ENCODE measurements around the gene RGS3.
A peak's percentile ranks its signal among the peaks of the same experiment; 100 is the strongest.

RGS3 gene

DNA sequence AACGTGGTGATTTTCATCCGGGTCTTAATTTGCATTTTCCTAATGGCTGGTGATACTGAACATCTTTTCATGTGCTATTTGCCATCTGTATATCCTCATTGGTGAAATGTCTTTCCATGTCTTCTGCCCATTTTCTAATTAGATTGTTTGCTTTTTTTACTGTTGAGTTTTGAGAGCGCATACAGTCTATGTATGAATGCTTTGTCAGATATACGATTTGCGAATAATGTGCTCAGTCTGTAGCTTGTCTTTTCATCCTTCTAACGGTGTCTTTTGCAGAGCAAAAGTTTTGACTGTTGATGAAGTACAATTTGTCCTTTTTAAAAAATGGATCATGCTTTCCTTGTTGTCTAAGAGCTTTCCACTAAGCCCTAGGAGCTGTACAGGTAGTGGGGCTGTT, 143.0 kb downstream of the RGS3 start:
- no peak for DNase-seq

- DNase-seq, result no peak
Observed at GRCh38 chr9:113608082-113608685, 144.7 kb downstream of the RGS3 start.

DNA sequence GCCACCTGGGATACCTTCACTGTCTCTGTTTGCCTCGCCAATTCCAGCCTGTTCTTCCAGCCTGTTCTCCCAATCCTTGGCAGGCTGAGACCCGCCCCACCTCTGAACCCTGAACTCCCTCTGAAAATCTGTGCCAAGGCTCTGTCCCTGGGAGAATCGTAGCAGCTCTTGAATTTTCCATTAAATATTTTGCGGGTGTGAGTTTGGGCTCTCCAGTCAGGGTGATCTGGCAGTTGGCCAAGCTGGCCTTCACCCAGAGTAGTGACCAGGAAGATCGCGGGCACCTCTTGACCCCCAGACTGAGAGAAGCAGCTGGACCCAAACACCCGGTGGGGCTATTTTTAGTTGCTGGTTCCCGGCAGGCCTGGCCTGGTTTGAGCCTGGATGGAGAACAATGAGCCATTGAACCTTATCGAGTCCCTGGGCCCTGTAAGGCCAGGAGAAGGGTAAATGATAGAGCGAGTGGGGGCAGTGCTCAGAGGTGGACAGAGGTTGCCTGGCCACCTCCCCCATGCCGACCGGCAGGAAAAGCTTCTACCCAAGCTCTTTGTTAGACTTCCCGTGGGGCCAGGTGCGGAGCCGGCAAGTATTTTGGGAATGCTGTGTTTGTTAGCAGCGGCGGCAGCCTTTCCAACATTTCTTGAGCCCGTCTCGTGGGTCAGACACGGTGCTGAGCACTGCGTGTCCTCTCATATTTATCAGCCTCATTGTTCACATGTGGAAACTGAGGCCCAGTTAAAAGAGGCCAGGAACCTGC, 146.2 kb downstream of the RGS3 start:
- no peak for DNase-seq

DNA sequence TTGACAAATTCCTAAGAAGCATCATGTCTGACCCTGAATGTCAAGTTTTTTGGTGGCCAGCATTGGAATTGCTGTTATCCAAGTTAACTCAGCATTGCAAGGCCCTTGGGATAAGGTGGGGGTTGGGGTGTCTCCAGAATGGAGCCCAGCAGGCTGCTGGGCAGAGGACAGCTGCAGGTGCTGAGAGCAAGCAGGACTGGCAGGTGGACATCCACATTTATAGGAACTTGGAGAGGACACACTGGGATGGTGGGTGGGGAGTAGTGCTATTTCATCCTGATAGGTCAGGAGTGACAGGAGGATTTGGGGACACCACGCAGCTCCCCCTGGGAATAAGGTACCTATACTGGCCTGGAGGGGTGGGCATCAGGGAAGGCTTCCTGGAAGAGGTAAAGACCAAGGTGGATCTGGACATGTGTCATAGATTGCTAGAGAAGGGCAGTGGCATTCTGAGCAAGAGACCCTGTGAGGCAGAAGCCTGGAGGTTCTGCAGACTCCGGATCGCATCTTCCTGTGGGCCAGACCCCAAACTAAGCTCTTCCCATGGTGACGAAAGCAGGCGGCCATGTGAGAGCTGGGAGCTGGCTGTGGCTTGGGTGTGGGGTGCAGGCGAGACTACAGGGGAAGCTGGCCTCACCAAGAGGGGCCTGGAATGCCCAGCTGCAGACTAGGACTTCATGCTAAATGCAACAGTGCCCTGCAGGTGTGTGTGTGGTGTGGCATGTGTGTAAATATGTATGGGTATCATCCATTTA, 148.1 kb downstream of the RGS3 start:
- DNase-seq, result no peak

DNA sequence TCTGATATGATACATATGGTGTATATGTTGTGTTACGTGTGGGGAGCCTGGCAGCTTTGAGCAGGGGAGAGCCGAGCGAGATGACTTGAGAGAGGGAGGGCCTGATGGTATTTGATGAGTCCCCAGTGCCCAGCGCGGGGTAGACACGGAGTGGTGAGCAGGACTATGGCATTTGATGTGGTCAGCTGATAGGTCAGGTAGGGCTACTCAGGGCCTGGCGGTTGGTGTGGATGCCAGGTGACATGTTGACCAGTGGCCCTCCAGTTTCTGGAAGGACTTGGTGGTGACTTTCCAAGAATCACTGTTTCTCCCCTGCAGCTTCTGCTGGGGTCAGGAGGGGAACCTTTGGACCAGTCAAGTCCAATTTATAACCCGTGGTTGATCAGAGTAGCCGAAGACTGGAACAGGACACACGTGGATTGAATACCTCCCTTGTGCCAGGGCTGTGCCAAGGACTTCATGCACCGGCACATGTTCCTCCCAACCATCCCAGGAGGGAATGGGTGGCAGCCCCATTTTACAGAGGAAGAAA, 148.8 kb downstream of the RGS3 start:
- DNase-seq, result no peak

GRCh38 chr9:113612828-113613227, 149.3 kb downstream of the RGS3 start:
- DNase-seq, result no peak

- DNase-seq, result no peak
Observed at GRCh38 chr9:113613815-113614413, 150.4 kb downstream of the RGS3 start.

DNA sequence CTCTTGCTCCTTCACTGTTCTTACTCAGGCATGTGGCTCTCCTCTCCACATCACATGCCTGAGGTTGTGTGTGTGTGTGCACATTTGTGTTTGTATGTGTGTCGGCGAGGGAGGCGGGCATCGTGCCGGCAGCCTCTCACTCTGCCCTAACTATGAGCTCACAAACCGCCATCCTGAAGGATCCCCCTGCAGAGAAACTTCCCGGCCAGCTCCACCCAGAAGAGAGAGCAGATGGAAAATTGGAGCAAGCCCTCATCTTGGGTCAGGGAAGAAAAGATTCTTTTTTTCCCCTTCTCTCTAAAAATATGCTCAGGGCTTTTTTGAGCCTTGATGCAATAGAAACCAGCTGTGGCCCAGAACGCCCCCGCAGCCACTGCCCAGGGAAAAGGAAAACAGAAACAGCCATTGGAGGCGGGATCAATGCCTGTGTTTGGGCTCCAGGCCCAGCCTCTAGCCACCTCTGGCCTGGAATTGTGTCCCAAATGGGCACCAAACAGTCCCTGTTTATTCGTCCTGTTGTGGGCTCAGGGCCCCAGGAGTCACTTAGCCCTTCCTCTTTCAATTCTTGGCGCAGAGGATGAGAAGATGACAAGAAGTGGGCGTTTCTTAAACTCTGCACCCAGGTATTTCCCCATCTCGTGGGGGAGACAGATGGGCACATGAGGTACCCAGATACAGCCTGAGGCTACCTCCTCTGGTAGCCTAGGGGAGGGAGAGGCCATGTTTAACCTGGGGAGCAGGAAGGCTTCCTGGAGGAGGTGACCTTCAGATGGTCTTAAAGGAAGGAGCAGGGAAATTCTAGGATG, 151.5 kb downstream of the RGS3 start:
- DNase-seq, result no peak

DNA sequence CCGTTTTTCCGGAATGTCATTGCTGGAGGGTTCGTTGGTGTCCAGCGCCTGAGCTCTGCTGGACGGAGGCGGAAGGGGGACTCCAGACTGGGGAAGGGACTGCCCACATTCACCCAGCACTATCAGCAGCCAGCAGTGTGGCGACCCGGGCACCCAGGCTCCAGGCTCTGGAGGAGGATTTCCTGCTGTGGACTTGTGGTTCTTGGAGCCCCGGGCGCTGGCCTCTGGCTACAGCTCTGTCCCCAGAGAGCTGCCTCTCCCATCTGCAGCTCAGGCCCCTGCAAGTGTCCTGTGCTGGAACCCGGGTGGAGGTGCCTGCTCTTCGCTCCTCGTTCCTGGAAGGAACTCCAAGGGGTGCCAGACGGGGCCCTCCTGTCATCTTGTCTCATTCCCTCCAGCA, 152.6 kb downstream of the RGS3 start:
- DNase-seq, result no peak

DNA sequence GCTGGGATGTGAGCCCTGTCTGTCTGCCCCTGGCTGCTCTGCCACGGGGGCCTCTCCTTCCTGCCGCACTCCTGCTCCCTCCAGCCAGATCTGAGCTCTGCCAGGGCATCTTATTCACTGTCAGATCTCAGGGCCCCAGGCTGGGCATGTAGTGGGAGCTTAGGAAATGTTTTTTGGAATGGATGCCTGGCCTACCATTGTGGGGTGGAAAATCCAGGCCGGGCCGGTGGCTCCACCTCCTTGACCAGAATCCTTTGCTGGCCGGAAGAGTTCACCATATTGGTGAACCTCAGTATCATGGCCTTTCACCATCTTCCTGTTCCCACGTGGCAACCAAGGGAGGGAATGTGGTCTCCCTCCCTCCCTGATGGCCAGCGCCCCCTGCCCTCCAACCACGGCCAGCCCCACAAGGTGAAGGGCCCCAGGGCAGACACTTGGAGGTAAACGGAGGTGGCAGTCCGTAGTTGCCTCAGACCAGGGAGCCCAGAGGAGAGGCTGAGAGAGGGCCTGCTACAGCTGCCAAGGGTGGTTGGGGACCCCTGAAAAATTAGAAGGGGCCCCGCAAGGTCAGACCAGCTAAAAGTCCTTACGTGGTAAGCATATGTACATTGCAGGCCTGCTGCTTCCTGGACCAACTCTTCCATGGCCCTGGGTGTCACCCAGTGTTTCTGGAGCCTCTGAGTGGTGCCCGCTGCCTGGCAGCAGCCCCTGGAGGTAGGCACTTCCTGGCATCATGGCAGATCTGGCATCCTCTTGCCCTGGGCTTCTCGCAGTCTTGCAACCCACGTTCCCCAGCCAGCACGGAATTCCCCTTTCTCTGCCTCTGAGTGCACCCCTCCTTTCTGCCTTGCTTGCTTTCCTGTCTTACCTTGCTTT, 153.3 kb downstream of the RGS3 start:
- no peak for DNase-seq

- DNase-seq, result no peak
Observed at GRCh38 chr9:113617550-113617949, 154.0 kb downstream of the RGS3 start.

DNA sequence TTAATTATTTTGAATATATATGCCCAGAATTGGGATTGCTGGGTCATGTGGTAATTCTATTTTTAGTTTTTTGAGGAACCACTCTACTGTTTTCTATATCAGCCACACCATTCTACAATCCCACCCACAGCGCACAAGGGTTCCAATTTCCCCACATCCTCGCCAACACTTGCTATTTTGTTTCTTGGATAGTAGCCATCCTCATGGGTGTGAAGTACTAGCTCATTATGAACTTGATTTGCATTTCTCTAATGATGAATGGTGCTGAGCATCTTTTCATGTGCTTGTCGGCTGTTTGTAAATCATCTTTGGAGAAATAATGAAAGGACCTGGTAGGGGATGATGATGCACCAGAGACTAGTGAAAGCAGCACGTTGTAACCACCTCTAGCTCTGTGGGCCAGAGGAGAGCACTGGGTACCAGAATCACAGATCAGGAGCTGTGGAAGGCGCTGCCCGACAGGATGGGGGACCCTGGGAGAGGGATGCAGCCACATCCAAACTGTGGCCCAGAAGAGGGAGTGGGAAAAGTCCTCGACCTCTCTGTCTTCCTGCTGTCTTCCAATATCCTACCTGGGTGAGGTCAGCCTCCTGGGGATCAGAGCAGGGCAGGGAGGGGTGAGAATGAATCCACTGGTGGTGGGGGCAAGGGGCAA, 155.4 kb downstream of the RGS3 start:
- no peak for DNase-seq

- DNase-seq, result no peak
Observed at GRCh38 chr9:113619491-113620376, 156.2 kb downstream of the RGS3 start.

GRCh38 chr9:113620377-113621161, 157.0 kb downstream of the RGS3 start:
- no peak for DNase-seq

- no peak for DNase-seq
Observed at GRCh38 chr9:113621309-113621791, 157.8 kb downstream of the RGS3 start.

DNA sequence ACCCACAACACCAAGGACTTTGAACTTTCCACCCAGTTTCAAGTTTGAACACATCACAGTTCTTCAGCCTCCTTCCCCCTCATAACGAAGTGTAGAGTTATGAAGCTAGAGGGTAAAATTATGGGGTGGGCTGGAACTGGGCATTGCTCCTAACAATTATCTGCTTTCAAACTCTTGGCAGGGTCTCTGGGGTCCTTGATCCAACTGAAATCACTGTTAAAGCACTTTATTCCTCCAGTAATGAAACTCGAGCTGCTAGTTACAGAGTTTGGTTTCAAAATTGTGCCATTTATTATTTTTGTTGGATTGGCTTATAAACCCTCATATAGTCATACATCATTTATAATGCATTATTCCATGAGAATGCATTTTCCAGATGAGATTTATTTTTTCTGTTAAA, 158.5 kb downstream of the RGS3 start:
- DNase-seq, result no peak

DNA sequence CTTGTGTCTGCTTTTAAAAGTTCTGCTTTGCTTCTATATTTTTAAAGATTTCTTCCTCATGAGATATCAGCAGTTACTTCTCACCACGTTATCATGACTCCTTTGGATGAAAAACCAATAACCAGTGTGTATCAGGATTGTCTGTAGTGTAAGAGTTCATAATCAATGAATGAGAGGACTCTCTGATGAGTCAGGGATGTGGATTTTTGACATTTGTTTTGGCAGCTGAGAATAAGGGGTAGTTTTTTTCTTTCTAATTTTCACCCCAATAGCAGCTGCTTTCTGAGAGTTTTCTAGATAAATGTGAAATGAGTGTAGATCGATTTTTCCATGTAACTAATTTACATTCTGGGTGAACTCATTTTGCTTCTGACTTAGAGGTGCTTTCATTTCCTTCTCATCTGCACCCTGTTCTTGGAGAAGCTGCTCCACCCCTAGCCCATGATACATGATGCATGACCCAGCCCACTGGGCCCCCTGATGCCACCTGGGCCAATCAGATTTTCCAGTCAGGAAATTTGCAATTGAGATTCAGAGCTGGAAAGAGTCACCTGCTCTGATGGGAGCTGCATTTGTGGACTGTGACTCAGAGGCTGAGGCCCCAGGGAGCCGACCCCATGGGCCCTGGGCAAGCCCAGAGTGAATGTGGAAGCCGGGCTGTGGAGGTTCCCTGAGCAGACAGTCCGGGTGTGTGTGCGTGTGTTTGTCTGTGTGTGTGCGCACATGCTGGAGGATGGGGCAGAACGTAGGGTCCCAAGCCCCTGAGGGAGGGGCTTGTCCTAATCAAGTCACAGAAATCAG, 159.3 kb downstream of the RGS3 start:
- DNase-seq, result peak in 1 of 5 donors; percentile 57

Data from T-helper 1 cell (primary cell).